WERI-Rb-1 (cell line): ENCODE measurements around the gene CMC1.
"Not testable (repeated sequence)": the region's sequence is repeated elsewhere in the genome, so short reads cannot be mapped to it uniquely, and the experiment has no call there.

Experiments
- DNase-seq: peaks from one replicate; pipeline ENCODE4 v3.0.0-alpha.2; 2020
- H3K27ac ChIP-seq: fragments of 250-450 bp; sonication (Bioruptor Pico); 2 replicates; pipeline ENCODE4 v1.5.1; 2020; ENCODE audit warnings: mild to moderate bottlenecking, moderate library complexity
- H3K27me3 ChIP-seq: fragments of 250-450 bp; sonication (Bioruptor Pico); 2 replicates; pipeline ENCODE4 v1.5.1; 2021; ENCODE audit warnings: mild to moderate bottlenecking, low read depth, moderate library complexity; ENCODE audit not compliant: insufficient read depth, severe bottlenecking
- H3K36me3 ChIP-seq: fragments of 250-450 bp; sonication (Bioruptor Pico); 2 replicates; pipeline ENCODE4 v1.5.1; 2020; ENCODE audit warnings: mild to moderate bottlenecking, moderate library complexity
- H3K4me3 ChIP-seq: 2 replicates; pipeline ENCODE4 v1.5.1; 2011; ENCODE audit warnings: low read depth, mild to moderate bottlenecking, control low read depth, low read length
- H3K9me3 ChIP-seq: fragments of 250-450 bp; sonication (Bioruptor Pico); 2 replicates; pipeline ENCODE4 v1.5.1; 2021; ENCODE audit warnings: mild to moderate bottlenecking, moderate library complexity; ENCODE audit not compliant: severe bottlenecking
- CTCF ChIP-seq: IDR thresholded peaks from 2 replicates; pipeline ENCODE4 v1.5.1; 2011; ENCODE audit warnings: low read depth, mild to moderate bottlenecking, control low read depth, inconsistent platforms, low read length

CMC1 gene

GRCh38 chr3:28267984-28268849 is 26.8 kb downstream of the CMC1 start:
- TF ChIP-seq CTCF: no peak
- no peak for DNase-seq

GRCh38 chr3:28268989-28269388 is 27.6 kb downstream of the CMC1 start:
- no peak for TF ChIP-seq CTCF
- H3K4me3 ChIP-seq: no peak overlapping the region
- H3K36me3 ChIP-seq: no peaks in the 10 kb centered on the region
- no peaks in the 10 kb centered on the region for H3K9me3 ChIP-seq
- no peak for DNase-seq
- H3K27me3 ChIP-seq: no peaks in the 10 kb centered on the region
- no peak overlapping the region for H3K27ac ChIP-seq

More at GRCh38 chr3:28267984-28268849, 26.8 kb downstream of the CMC1 start:
- Histone ChIP-seq H3K27ac (no peak overlapping the region), H3K9me3 (no peaks in the 10 kb centered on the region), H3K36me3 (no peaks in the 10 kb centered on the region; the same call in 1 of the 2 replicates), H3K27me3 (no peaks in the 10 kb centered on the region), H3K4me3 (no peak overlapping the region)

GRCh38 chr3:28269884-28270283 is 28.5 kb downstream of the CMC1 start:
- not testable (repeated sequence) for H3K4me3 ChIP-seq, DNase-seq, H3K27me3 ChIP-seq, H3K36me3 ChIP-seq, H3K27ac ChIP-seq, H3K9me3 ChIP-seq

GRCh38 chr3:28273837-28274236 is 32.4 kb downstream of the CMC1 start:
- TF ChIP-seq CTCF: no peak
- H3K36me3 ChIP-seq: no peaks in the 10 kb centered on the region
- no peak overlapping the region for H3K4me3 ChIP-seq
- no peaks in the 10 kb centered on the region for H3K9me3 ChIP-seq
- DNase-seq: no peak
- H3K27me3 ChIP-seq: no peaks in the 10 kb centered on the region
- no peak overlapping the region for H3K27ac ChIP-seq

GRCh38 chr3:28278918-28279317 is 37.5 kb downstream of the CMC1 start:
- TF ChIP-seq CTCF: no peak
- H3K27me3 ChIP-seq: no peaks in the 10 kb centered on the region
- no peak for DNase-seq
- no peaks in the 10 kb centered on the region for H3K36me3 ChIP-seq
- H3K27ac ChIP-seq: no peak overlapping the region
- H3K9me3 ChIP-seq: no peaks in the 10 kb centered on the region
- H3K4me3 ChIP-seq: no peak overlapping the region

GRCh38 chr3:28279770-28280169 is 38.4 kb downstream of the CMC1 start:
- no peak for DNase-seq
- no peak for TF ChIP-seq CTCF
- Histone ChIP-seq H3K27me3 (no peaks in the 10 kb centered on the region), H3K4me3 (no peak overlapping the region), H3K27ac (no peak overlapping the region), H3K36me3 (no peaks in the 10 kb centered on the region), H3K9me3 (no peaks in the 10 kb centered on the region)
